HG03521 (cell line): Measurements from ENCODE around the gene COL21A1.

Experiments used
- ATAC-seq: cut with Tn5 transposase; IDR thresholded peaks from one replicate; pipeline ENCODE4 v1.9.1; 2021; ENCODE audit warnings: mild to moderate bottlenecking, moderate library complexity; ENCODE audit not compliant: unreplicated experiment

The COL21A1 gene

DNA sequence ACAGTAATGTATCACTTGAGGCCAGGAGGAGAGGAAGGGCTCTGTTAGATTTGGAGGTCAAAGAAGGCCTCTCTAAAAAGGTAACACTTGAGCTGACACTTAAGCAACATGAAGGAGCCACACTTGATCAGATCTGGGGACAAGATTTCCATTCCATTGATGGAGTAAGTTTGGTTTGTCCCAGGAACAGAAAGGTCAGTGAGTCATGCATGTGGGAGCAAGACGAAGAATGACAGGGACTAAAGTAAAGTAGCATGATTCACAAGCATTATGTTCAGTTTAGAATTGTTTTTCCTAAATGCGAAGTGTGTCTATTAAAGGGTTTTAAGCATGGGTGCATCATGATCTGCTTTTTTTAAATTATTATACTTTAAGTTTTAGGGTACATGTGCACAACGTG is 47.4 kb downstream of the COL21A1 start:
- ATAC-seq: no peak

DNA sequence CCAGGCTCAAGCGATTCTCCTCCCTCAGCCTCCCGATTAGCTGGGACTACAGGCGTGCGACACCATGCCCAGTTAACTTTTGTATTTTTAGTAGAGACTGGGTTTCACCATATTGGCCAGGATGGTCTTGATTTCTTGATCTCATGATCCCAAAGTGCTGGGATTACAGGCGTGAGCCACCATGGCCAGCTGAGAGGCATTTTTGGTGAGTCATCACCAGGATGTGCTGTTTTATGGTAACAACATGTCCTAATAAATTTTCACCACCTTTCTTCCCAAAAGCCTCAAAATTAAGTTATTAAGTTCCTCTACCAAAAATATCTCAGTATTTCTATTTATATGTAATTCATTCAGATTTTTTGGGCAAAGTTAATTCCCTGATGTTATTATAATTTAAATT is 53.5 kb downstream of the COL21A1 start:
- no peak for ATAC-seq

DNA sequence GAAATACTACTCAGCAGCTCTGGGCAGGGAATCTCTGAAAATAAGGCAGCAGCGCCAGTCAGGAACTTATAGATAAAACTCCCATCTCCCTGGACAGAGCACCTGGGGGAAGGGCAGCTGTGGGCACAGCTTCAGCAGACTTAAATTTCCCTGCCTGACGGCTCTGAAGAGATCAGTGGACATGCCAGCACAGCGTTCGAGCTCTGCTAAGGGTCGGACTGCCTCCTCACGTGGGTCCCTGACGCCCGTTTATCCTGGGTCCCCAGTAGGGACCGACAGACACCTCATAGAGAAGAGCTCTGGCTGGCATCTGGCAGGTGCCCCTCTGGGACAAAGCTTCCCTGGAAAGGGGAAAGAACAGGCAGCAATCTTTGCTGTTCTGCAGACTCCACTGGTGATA is 59.0 kb downstream of the COL21A1 start:
- ATAC-seq: no peak

DNA sequence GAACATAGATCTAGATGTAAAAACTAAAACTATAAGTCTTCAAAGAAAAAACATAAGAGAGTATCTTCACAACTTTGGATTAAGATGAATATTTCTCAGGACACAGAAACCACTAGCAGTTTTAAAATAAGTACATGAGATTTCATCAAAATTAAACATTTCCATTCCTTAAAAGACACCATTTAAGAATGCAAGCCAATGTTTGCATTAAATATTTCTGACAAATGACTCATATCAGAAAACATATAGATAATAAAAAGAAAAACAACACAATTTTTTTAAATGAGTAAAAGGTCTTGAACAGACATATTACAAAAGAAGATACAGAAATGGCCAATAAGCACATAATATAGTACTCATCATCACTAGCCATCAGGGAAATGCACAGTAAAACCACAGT is 59.7 kb downstream of the COL21A1 start:
- no peak for ATAC-seq

- no peak for ATAC-seq
Measured at GRCh38 chr6:56176741-56177140, 70.6 kb downstream of the COL21A1 start.

DNA sequence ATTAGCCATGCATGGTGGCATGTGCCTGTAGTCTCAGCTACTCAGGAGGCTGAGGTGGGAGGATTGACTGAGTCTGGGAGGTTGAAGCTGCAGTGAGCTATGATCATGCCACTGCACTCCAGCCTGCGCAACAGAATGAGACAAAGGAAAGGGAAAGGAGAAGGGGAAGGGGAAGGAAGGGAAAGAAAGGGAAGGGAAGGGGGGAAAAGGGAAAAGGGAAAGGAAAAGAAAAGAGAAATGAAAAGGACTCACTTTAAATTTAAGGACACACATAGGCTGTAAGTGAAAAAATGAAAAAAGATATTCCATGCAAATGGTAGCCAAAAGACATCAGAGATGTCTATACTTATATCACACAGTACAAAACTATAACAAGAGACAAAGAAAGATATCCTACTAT is 74.2 kb downstream of the COL21A1 start:
- no peak for ATAC-seq

- ATAC-seq: no peak
Measured at GRCh38 chr6:56172144-56172543, 75.2 kb downstream of the COL21A1 start.

- ATAC-seq: no peak
Measured at GRCh38 chr6:56169366-56169765, 78.0 kb downstream of the COL21A1 start.

- ATAC-seq: no peak
Measured at GRCh38 chr6:56168596-56168995, 78.8 kb downstream of the COL21A1 start.

DNA sequence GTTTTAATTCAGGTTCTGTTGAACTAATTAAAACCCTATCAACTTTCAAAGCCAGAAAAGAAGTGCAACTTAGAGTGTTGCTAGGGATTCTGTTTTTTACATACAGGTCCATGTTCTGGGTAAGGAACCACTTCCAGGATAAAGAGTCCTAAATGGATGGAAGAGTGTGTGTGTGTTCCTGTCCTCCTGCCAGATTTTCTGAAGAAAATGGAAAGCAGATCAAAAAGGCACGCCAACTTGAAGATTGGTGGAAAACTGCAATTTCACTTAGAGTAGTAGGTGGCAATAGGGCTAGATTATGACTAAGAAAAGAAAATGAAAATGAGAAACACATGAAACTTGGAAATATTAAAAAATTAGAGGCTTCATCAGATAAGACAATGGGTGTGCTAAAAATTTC is 85.3 kb downstream of the COL21A1 start:
- no peak for ATAC-seq

DNA sequence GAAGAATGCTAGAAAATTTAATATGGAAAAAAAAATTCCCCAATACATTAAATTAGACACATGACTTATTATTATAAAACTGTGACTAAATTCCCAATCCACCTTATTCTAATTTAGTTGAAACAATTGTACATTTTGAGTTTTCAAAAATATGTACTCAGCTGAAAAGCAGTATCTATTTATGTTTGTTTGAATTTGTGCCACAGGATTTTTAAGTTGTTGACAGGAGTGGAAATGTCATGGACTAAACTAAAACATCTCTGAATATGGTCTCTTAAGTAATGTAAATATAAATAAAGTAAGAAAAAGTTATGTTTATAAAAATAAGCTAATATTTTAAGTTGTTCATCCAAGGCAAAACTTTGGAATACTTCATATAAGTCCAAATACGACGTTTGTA is 86.9 kb downstream of the COL21A1 start:
- no peak for ATAC-seq

- ATAC-seq: no peak
Measured at GRCh38 chr6:56158571-56158970, 88.8 kb downstream of the COL21A1 start.

DNA sequence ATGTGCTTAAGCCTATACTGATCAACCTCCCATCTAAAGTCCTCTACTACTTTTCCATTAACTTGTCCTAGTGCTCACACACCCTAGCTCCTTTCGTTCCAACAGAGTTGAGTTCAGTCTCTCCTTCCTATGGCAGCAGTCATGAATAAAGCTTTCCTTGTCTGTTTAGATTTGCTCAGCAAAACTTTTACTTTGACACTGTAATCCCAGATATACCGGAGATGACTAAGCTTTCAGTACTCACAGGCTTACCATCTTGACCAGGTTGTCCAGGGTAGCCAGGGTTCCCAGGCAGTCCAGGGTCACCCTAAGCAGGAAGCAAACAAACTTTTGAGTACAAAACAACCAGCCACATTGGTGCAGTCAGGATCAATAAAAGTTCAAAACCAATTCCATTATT is 90.7 kb downstream of the COL21A1 start:
- no peak for ATAC-seq

- no peak for ATAC-seq
Measured at GRCh38 chr6:56155634-56156141, 91.7 kb downstream of the COL21A1 start.

DNA sequence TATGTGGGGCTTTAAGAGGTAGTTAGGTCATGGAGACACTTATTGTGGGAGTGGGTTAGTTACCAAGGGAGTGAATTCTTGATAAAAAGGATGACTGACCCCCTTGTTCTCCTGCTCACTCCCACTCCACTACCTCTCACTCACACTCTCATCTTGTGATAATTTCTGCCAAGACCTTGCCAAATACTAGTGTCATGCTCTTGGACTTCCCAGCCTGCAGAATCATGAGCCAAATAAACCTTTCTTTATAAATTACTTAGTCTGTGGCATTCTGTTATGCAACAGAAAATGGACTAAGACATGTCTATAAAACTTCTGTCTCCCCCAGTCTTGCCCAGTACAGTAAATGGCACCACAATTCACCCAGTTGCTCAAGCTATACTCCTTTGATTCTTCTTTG is 93.3 kb downstream of the COL21A1 start:
- no peak for ATAC-seq

- ATAC-seq: no peak
Measured at GRCh38 chr6:56152611-56153010, 94.8 kb downstream of the COL21A1 start.

- no peak for ATAC-seq
Measured at GRCh38 chr6:56151609-56152224, 95.7 kb downstream of the COL21A1 start.

- ATAC-seq: no peak
Measured at GRCh38 chr6:56148488-56149186, 98.7 kb downstream of the COL21A1 start.

DNA sequence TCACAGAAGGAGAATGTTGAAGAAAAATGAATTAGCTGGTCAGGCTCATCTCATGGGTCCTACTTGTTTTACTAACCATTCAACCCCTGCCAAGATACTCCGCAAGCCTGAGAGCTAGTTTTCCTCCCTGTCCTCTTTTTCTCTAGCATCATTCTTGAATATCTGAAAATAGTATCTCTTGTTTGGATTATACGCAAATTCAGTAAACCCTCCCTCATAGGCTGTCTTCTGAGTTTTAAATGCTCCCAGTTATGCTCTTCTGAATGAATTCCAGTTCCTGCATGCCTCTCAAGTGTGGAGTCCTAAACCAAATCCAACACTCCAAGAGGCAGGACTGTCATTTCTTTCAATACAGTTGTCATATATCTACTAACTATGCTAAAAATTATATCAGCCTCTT is 99.6 kb downstream of the COL21A1 start:
- ATAC-seq: no peak

DNA sequence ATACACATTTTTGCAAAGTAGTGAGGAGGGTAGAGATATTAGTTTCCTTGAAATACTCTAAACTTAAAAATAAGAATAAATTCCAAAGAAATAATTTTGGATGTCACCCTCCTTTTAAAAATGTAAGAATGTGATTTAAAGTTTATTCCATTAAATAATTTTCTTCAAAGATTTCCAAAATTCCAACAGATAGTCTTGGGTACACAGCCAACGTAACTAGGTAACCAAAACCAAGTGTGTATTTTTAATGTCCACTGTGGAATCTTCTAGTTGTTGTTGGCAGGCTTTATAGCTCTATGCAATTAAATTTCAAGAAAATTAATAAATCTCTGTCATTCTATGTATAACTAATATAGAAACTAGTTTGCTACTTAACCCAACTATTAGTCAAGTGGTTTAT is 101.3 kb downstream of the COL21A1 start:
- no peak for ATAC-seq

DNA sequence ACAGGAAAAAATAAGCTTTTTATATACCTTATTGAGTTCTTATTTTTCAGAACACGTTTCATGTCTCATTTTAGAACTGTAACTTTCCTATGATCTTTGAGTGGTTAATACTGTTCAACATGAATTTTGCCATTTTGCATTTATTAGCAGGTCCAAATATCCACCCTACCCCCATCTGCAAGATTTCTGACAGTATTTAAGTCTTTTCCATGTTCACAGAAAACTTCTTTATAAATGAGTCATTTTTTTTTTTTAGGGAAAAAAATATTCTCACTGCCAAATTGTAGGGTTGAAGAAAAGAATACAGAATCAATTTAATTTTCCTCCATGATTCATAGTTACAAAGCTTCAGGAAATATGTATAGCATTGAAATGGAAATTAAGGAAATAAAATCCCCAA is 101.8 kb downstream of the COL21A1 start:
- ATAC-seq: no peak

- no peak for ATAC-seq
Measured at GRCh38 chr6:56144538-56145324, 102.6 kb downstream of the COL21A1 start.
